Activated T-cell treated with anti-CD3 and anti-CD28 coated beads for 4 hours (primary cell): ENCODE measurements around the gene SEPHS2.
"Not testable (repeated sequence)": the region's sequence is repeated elsewhere in the genome, so short reads cannot be mapped to it uniquely, and the experiment has no call there.

ENCODE experiments used
- DNase-seq: peaks from one replicate; pipeline ENCODE4 v3.0.0-alpha.2; 2020

The SEPHS2 gene, protein sequence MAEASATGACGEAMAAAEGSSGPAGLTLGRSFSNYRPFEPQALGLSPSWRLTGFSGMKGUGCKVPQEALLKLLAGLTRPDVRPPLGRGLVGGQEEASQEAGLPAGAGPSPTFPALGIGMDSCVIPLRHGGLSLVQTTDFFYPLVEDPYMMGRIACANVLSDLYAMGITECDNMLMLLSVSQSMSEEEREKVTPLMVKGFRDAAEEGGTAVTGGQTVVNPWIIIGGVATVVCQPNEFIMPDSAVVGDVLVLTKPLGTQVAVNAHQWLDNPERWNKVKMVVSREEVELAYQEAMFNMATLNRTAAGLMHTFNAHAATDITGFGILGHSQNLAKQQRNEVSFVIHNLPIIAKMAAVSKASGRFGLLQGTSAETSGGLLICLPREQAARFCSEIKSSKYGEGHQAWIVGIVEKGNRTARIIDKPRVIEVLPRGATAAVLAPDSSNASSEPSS

DNA sequence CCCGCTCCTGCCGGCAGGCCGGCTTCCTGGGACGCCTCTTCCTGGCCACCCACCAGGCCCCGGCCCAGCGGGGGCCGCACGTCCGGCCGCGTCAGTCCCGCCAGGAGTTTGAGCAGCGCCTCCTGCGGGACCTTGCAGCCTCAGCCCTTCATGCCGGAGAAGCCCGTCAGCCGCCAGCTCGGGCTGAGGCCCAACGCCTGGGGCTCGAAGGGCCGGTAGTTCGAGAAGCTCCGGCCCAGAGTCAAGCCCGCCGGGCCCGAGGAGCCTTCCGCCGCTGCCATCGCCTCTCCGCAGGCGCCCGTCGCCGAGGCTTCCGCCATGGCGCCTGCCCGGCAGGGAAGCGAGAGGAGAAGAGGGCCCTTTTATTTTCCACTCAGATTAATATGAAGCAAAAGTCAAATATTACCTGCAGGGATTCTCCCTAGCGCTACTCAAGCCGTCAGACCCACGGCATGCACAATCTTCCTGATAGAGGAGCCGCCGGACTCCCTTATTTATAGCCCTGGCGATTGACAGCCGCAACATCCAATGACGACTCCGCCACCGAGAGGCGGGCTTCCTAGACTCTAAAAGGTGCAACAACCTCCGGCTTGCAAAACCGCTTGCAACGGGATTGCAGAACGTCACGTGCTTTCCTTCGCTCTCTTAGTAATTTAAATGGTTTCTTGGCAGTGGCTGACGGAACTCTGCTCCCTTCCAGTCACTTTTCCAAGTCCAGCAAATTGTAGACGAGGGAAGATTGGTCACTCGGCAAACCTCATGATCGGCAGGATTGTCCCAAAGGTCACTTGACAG lies at the start of gene SEPHS2:
TSS of gene SEPHS2 (minus strand) at position 467 of the 795 bp plus-strand sequence. CDS start at position 320, 147 bp downstream.
- peak; percentile 95 for DNase-seq

GRCh38 chr16:30494709-30495108 lies 49.0 kb upstream of the SEPHS2 start:
- no peak for DNase-seq

GRCh38 chr16:30493941-30494488 lies 48.3 kb upstream of the SEPHS2 start:
- DNase-seq = no peak

DNA sequence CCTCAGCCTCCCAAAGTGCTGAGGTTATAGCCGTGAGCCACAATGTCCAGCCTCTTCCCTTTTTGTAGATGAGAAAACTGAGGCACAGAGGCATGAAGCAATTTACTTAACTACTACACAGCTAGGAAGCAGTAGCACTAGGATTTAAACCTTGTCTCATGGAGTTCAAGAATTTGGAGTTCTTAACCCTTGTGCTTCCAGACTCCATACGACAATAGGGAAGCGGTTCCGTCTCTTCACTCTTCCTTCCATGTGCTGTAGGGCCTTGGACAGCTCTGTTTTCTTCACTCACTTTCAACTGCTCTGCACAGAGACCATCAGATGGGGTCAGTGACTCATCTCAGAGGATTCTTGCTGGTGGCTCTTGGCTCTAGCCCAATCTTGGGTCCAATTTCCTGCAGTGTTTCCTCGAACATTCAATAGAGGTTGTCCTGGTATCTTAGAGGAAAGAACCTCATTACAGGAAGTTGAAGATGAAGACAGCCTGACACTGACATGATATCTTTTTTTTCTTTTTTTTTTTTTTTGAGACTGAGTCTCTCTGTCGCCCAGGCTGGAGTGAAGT lies 46.2 kb upstream of the SEPHS2 start:
- DNase-seq = peak; percentile 20

DNA sequence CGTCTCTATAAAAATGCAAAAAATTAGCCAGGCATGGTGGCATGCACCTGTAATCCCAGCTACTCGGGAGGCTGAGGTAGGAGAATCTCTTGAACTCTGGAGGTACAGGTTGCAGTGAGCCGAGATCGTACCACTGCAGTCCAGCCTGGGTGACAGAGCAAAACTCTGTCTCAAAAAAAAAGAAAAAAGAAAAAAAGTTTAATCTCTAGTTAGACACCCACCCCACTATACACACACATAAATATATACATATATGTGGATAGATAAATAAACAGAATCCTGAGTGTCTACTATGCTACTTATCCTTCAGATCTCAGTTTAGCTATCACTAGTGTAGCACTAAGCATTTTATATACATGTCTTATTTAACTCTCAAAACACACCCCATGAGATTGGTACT lies 45.6 kb upstream of the SEPHS2 start:
- no peak for DNase-seq

GRCh38 chr16:30490210-30490609 lies 44.5 kb upstream of the SEPHS2 start:
- no peak for DNase-seq

DNA sequence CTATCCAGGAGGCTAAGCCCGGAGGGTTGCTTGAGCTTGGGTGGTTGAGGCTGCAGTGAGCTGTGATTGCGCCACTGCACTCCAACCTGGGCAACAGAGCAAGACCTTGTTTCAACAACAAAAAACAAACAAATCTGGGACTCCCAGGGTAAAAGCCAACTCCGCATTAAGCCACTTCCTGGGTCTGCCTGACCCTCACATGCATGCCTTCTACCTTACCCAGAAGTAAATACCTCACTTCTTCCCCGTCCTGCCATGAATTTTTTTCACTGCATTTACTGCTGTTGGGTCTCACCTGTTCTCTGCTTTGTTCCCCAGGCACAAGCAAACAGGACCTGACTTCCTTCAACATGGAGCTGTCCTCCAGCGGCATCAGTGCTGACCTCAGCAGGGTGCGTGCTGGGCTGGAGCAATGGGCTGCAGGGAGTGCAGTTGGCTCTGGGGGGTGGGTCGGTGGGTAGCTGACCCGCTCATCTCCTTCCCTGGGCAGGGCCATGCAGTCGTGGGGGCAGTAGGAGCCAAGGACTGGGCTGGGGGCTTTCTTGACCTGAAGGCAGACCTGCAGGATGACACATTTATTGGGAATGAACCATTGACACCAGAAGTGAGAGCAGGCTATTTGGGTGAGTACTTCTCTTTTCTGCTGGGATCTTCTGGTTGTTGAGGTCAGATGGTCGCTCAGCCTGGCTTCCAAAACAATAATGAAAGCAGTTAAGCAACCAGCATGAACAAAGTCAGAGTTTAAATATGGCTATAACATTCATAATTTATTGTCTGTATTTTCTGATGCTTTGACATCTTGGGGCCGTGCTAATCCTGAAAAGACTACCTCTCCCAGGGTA lies 43.3 kb upstream of the SEPHS2 start:
- DNase-seq = no peak

GRCh38 chr16:30485818-30486436 lies 40.3 kb upstream of the SEPHS2 start:
- no peak for DNase-seq

- no peak for DNase-seq
Observed at GRCh38 chr16:30484887-30485286, 39.2 kb upstream of the SEPHS2 start.

DNA sequence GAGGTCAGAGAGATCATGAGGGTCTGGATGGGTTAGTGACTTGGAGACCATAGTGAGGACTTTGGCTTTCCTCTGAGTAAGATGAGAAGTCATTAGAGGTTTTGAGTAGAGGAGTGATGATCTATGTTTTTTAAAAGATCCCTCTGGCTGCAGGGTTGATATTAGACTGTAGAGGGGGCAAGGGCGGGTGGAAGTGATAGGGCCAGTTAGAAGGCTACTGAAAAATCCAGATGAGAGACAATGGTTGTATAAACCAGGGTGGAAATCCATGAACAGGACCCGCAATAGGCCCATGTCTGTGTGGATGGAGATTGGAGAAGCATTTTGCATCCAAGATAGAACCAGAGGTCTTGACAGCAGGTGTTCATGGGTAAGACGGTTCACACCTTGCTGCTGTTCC lies 36.7 kb upstream of the SEPHS2 start:
- no peak for DNase-seq

GRCh38 chr16:30481381-30481780 lies 35.7 kb upstream of the SEPHS2 start:
- no peak for DNase-seq

GRCh38 chr16:30478766-30479478 lies 33.2 kb upstream of the SEPHS2 start:
- DNase-seq = no peak

DNA sequence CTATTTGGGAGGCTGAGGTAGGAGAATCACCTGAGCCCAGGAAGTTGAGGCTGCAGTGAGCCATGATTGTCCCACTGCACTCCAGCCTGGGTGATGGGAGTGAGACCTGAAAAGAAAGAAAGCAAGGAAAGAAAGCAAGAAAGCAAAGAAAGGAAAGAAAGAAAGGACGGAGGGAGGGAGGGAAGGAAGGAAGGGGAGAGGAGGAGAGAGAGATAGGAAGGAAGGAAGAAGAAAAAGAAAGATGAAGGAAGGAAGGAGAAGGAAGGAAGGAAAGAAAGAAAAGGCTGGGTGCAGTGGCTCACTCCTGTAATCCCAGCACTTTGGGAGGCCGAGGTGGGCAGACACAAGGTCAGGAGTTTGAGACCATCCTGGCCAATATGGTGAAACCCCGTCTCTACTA lies 32.1 kb upstream of the SEPHS2 start:
- not testable (repeated sequence) for DNase-seq

- no peak for DNase-seq
Observed at GRCh38 chr16:30476991-30477390, 31.3 kb upstream of the SEPHS2 start.

GRCh38 chr16:30474684-30475083 lies 29.0 kb upstream of the SEPHS2 start:
- DNase-seq = no peak

DNA sequence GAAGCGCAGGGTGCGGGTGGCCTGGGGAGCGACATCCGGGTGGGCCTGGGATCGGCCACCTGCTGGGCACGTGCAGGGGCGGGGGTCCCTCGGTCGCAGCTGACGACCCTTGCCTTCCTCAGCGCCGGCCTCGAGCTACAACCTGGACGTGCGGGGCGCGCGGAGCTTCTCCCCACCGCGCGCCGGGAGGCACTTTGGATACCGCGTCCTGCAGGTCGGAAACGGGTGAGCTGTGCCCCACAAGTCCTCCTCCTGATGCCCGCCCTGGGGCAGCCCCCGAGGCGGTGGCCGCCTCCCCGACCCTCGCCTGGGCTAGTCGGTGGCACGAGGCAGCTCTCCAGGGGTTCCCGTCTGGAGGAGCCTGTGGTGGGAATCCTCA lies 28.4 kb upstream of the SEPHS2 start:
- DNase-seq = no peak

DNA sequence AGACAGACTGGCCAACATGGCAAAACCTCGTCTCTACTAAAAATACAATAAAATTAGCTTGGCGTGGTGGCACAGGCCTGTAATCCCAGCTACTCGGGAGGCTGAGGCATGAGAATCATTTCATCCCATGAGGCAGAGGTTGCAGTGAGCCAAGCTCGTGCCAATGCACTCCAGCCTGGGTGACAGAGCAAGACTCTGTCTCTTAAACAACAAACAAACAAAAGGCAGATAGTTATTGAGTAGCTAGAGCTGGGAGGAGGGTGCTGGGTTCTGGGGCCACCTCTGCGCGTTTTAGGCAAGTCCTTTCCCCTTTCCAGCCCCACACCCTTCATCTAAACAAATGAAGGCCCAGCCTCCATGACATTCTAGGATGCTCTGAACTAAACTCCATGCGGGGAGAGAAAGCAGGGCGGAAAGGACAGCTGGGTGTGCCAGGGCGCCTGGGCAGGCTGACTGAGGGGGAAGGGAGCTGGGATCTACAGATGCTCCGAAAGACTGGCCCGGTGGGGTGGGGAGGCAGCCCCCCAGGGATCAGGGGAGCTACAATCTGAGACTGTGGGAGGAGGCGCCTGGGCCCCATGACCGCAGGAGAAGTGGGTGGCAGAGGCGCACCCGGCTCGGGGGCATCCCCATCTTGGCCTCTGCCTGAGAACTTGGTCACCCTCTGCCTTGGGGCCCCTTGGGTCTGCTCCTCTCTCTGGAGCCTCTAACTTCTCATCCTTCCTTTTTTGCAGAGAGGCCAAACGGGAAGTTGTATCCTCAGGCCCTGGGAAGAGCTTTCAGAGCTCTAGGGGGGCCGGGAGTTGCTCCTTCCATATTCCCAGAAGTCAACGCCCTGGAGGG lies 27.8 kb upstream of the SEPHS2 start:
- DNase-seq = peak; percentile 38

GRCh38 chr16:30472328-30472942 lies 26.8 kb upstream of the SEPHS2 start, which contains the start of gene ITGAL:
Gene ITGAL, plus strand, starts transcription at chr16:30472742. Its CDS starts 96 bp downstream, at chr16:30472838.
- peak; percentile 65 for DNase-seq

- DNase-seq = no peak
Observed at GRCh38 chr16:30470632-30470995, 24.9 kb upstream of the SEPHS2 start.

DNA sequence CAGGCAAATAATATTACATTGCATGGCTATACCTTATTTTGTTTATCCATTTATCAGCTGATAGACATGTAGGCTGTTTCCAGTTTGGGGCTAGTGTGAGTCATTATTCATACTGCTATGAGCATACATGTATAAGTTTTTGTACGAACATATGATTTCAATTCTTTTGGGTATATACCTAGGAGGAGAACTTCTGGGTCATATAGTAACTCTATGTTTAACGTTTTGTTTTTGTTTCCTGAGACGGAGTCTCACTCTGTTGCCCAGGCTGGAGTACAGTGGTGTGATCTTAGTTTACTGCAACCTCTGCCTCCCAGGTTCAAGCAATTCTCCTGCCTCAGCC lies 24.5 kb upstream of the SEPHS2 start:
- DNase-seq = no peak
